GM12891 (cell line): ENCODE measurements around the gene HENMT1.

Source experiments
- DNase-seq: peaks from one replicate; pipeline ENCODE4 v3.0.0; 2011; ENCODE audit warnings: low spot score; ENCODE audit not compliant: insufficient read length
- FAIRE-seq: peaks from 2 replicates; lab custom pipeline; 2011; peaks lifted over from hg19 to GRCh38; lab: Jason Lieb, UNC
- PAX5 ChIP-seq: IDR thresholded peaks from 2 replicates; pipeline ENCODE4 v1.6.1; 2011; ENCODE audit warnings: low read length, moderate library complexity, mild to moderate bottlenecking; ENCODE audit not compliant: insufficient read depth, severe bottlenecking
- POLR2A ChIP-seq: IDR thresholded peaks from 2 replicates; pipeline ENCODE4 v1.6.1; 2011; ENCODE audit warnings: low read depth, low read length, control low read depth
- POLR2AphosphoS5 ChIP-seq: IDR thresholded peaks from 2 replicates; pipeline ENCODE4 v1.6.1; 2011; ENCODE audit warnings: low read depth, low read length, control low read depth
- POU2F2 ChIP-seq: IDR thresholded peaks from 2 replicates; pipeline ENCODE4 v1.6.1; 2011; ENCODE audit warnings: low read depth, mild to moderate bottlenecking, control low read depth, low read length, moderate library complexity
- SPI1 ChIP-seq: IDR thresholded peaks from 2 replicates; pipeline ENCODE4 v1.6.1; 2011; ENCODE audit warnings: low read depth, low read length, control low read depth
- TAF1 ChIP-seq: IDR thresholded peaks from 2 replicates; pipeline ENCODE4 v1.6.1; 2011; ENCODE audit warnings: low read depth, low read length, control low read depth

The HENMT1 gene

GRCh38 chr1:108609483-108610049, 51.3 kb downstream of the HENMT1 start:
- no peak for FAIRE-seq
- no peak for TF ChIP-seq TAF1
- TF ChIP-seq POU2F2 = no peak
- TF ChIP-seq POLR2AphosphoS5 = no peak
- no peak for TF ChIP-seq POLR2A
- TF ChIP-seq SPI1 = no peak
- TF ChIP-seq PAX5 = no peak
- no peak for DNase-seq

GRCh38 chr1:108606478-108606877, 54.4 kb downstream of the HENMT1 start:
- FAIRE-seq = no peak
- DNase-seq = no peak
- no peak for TF ChIP-seq SPI1
- TF ChIP-seq POLR2AphosphoS5 = no peak
- no peak for TF ChIP-seq POU2F2
- no peak for TF ChIP-seq POLR2A
- TF ChIP-seq TAF1 = no peak
- no peak for TF ChIP-seq PAX5

- no peak for FAIRE-seq
- TF ChIP-seq POLR2A = no peak
- no peak for TF ChIP-seq SPI1
- TF ChIP-seq TAF1 = no peak
- no peak for TF ChIP-seq POLR2AphosphoS5
- no peak for TF ChIP-seq POU2F2
- TF ChIP-seq PAX5 = no peak
- DNase-seq = no peak
Measured at GRCh38 chr1:108605633-108606032, 55.3 kb downstream of the HENMT1 start.

GRCh38 chr1:108601708-108602410, 59.0 kb downstream of the HENMT1 start:
- TF ChIP-seq POLR2AphosphoS5 (no peak), POU2F2 (no peak), SPI1 (no peak), POLR2A (no peak), TAF1 (no peak), PAX5 (no peak)
- no peak for DNase-seq
- FAIRE-seq = no peak

- TF ChIP-seq POU2F2 = no peak
- TF ChIP-seq POLR2A = no peak
- TF ChIP-seq PAX5 = no peak
- TF ChIP-seq POLR2AphosphoS5 = no peak
- TF ChIP-seq TAF1 = no peak
- no peak for TF ChIP-seq SPI1
- FAIRE-seq = no peak
Measured at GRCh38 chr1:108600504-108600903, 60.4 kb downstream of the HENMT1 start.

GRCh38 chr1:108598340-108598739, 62.6 kb downstream of the HENMT1 start:
- DNase-seq = no peak

More at GRCh38 chr1:108600504-108600903, 60.4 kb downstream of the HENMT1 start:
- no peak for DNase-seq

More at GRCh38 chr1:108598340-108598739, 62.6 kb downstream of the HENMT1 start:
- no peak for FAIRE-seq
- no peak for TF ChIP-seq PAX5
- no peak for TF ChIP-seq POLR2AphosphoS5
- TF ChIP-seq POU2F2 = no peak
- TF ChIP-seq POLR2A = no peak
- TF ChIP-seq TAF1 = no peak
- TF ChIP-seq SPI1 = no peak
